ENCODE data around the gene STK24. TPM values are rescaled to one million over a fixed set of nuclear protein-coding genes. Genes with fewer than 3 reads are reported as not detected.

The STK24 gene
- total and polyA plus RNA-seq, 2 of the 8 experiments (the other 6 are each of a cell fraction or from before 2014, with no cell fraction given): 62.8 to 143 TPM

GRCh38 chr13:98459721-98460370 is 117.1 kb downstream of the STK24 start:
- Histone ChIP-seq H4K5ac (ENCODE audit: insufficient read length, low read depth, low read length) (no peak overlapping the region), H4K20me1 (replicated peaks in 1 of 2; ENCODE audit: control insufficient read depth in 1 of 2, insufficient read depth in 2 of 2, low read length in 2 of 2) (peaks cover 8 to 14% of the 10 kb centered on the region in 2 experiments), H3K4me2 (ENCODE audit: insufficient read depth in 1 of 2, low read depth in 2 of 2, low read length in 2 of 2) (no peak overlapping the region), H3K23ac (ENCODE audit: insufficient read length) (no peak overlapping the region), H2BK5ac (ENCODE audit: low read depth, low read length) (no peak overlapping the region; the same call in 1 of the 2 replicates), H3K23me2 (ENCODE audit: low read depth, low read length) (no peaks in the 10 kb centered on the region), H3K4me1 (replicated peaks in 1 of 4; ENCODE audit: control insufficient read depth in 3 of 4, insufficient read depth in 4 of 4, low read length in 3 of 4) (no peaks in the 10 kb centered on the region), H3K9ac (replicated peaks in 1 of 4; ENCODE audit: extremely low read depth in 1 of 4, low read depth in 3 of 4, low read length in 3 of 4) (no peak overlapping the region), H3K4me3 (ENCODE audit: extremely low read depth in 1 of 4, insufficient read depth in 2 of 4, low read depth in 3 of 4, low read length in 4 of 4) (no peak overlapping the region), H2AFZ (ENCODE audit: low read length) (no peak overlapping the region), H3K18ac (ENCODE audit: extremely low read depth, low read length) (no peak overlapping the region), H3K14ac (ENCODE audit: insufficient read length) (no peak overlapping the region), H3K27me3 (replicated peaks in 1 of 4; ENCODE audit: control insufficient read depth in 3 of 4, extremely low read depth in 1 of 4, insufficient read depth in 3 of 4, low read length in 3 of 4) (no peaks in the 10 kb centered on the region), H3K79me1 (ENCODE audit: low read depth, low read length) (peaks cover 3% of the 10 kb centered on the region; the same call in 1 of the 2 replicates), H3K79me2 (ENCODE audit: control insufficient read depth in 1 of 2, insufficient read depth in 2 of 2, low read length in 2 of 2) (peaks cover 0 to 11% of the 10 kb centered on the region in 2 experiments; a peak in 2 of 4 replicates), H3K36me3 (ENCODE audit: control insufficient read depth in 2 of 4, insufficient read depth in 4 of 4, low read length in 3 of 4) (peaks cover 8 to 57% (median 23%) of the 10 kb centered on the region in 4 experiments; a peak in 7 of 8 replicates), H4K91ac (replicated peaks; ENCODE audit: insufficient read length, low read length) (no peak overlapping the region), H4K8ac (ENCODE audit: extremely low read depth, insufficient read depth, low read length) (no peak overlapping the region), H2AK5ac (ENCODE audit: low read depth, low read length) (no peak overlapping the region), H3K4ac (replicated peaks; ENCODE audit: insufficient read length, low read depth, low read length) (no peak overlapping the region), H2BK20ac (ENCODE audit: low read length) (no peak overlapping the region), H3K9me3 (ENCODE audit: insufficient read depth in 2 of 2, low read depth in 1 of 2, low read length in 1 of 2) (no peaks in the 10 kb centered on the region), H3K56ac (replicated peaks; ENCODE audit: insufficient read length, low read depth, low read length) (no peak overlapping the region), H3K27ac (ENCODE audit: low read depth, low read length) (no peak overlapping the region), H2BK15ac (ENCODE audit: low read length) (no peak overlapping the region), H2BK120ac (replicated peaks; ENCODE audit: low read depth, low read length) (no peak overlapping the region), H2BK12ac (ENCODE audit: low read depth, low read length) (no peak overlapping the region)
- 89% methylated on average over 13 of the region's 13 CpGs; no CpG with 5 or more reads in 1 of the 2 experiments for WGBS, 2 experiments (ENCODE audit: extremely low coverage in 1 of 2, insufficient coverage in 1 of 2, insufficient read length in 1 of 2, insufficient replicate concordance in 2 of 2, low coverage in 1 of 2, low lambda C conversion rate in 2 of 2, missing lambda C conversion rate in 1 of 2)
- no peak for FAIRE-seq
- ChIA-PET POLR2A (ENCODE audit: partially characterized antibody) (interaction anchor here (0.6 kb wide), 1 partner anchor 131 kb away, joined by 3 read pairs; no protein-coding TSS in a partner anchor), CTCF (ENCODE audit: partially characterized antibody) (interaction anchor here (0.8 to 6.2 kb wide), 7 partner anchors 7 to 208 kb away, joined by 3 to 49 read pairs (median 5); no protein-coding TSS in a partner anchor)
- DNase-seq (ENCODE audit: low read depth in 1 of 2, low spot score in 2 of 2): no peak
- no peak for TF ChIP-seq FOSL1 (IDR thresholded peaks at IDR 0.05; ENCODE audit: insufficient read depth, low read depth, low read length)
- TF ChIP-seq POU5F1 (IDR thresholded peaks at IDR 0.05; ENCODE audit: low read depth, low read length): no peak
- TF ChIP-seq SAP30 (IDR thresholded peaks at IDR 0.05; ENCODE audit: insufficient read depth, insufficient replicate concordance, low read length): no peak
- no peak for TF ChIP-seq USF2 (IDR thresholded peaks at IDR 0.05; ENCODE audit: low read length)
- no peak for TF ChIP-seq KDM5A (IDR thresholded peaks at IDR 0.05; ENCODE audit: low read length)
- TF ChIP-seq KDM4A (IDR thresholded peaks at IDR 0.05; ENCODE audit: low read depth, low read length, severe bottlenecking): no peak
- no peak for TF ChIP-seq CTCF (IDR thresholded peaks at IDR 0.05; ENCODE audit: control extremely low read depth in 1 of 3, insufficient read depth in 1 of 3, low read depth in 1 of 3, low read length in 3 of 3)
- no peak for TF ChIP-seq KDM1A (IDR thresholded peaks at IDR 0.05; ENCODE audit: borderline replicate concordance, low read length)
